ENCODE measurements around the gene SLC22A9. TPM values are rescaled to one million over a fixed set of nuclear protein-coding genes. Genes with fewer than 3 reads are reported as not detected.

Gene SLC22A9
- total RNA-seq, 6 experiments from 2014 or later: not detected

DNA sequence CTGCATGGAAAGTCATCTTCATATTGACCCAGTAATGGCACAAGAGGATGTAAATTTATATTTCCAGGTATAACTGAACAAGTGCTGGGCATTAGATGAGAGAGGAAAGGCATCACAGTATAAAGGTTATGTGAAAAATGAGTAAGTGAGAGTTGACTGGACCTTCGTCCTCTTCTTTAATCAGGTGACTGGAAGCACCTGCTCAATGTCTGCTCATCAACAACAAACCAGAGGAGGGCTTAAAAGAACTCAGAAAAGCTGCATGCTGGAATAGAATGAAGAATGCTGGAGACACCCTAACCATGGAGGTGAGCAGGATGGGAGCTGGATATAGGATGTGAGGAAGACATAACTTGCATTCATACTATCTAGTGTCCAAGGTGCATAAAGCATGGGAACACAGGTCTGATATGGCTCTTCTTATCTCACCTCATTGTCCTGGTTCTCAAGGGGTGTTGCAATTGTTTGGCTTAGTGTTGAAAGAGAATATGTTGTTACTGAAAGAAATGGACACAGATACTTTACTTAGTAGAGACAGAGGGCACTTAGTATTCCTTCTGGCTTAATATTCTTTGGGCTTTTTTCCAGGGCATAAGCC lies 7.3 kb upstream of the SLC22A9 start:
- Mint-ChIP-seq H3K27ac (no peak overlapping the region), H3K9me3 (peaks cover 16% of the 10 kb centered on the region), H3K36me3 (ENCODE audit: low read depth) (no peaks in the 10 kb centered on the region), H3K4me1 (ENCODE audit: low read depth) (no peaks in the 10 kb centered on the region), H3K27me3 (ENCODE audit: insufficient read depth) (no peaks in the 10 kb centered on the region), H3K4me3 (no peak overlapping the region)
- DNase-seq: no peak
- TF ChIP-seq CTCF (IDR thresholded peaks at IDR 0.05): no peak

- no peak for TF ChIP-seq CTCF (IDR thresholded peaks at IDR 0.05)
- Mint-ChIP-seq H3K4me3 (no peak overlapping the region), H3K9me3 (peaks cover 4% of the 10 kb centered on the region; the same call in 1 of the 2 replicates), H3K27me3 (ENCODE audit: insufficient read depth) (peaks cover 2% of the 10 kb centered on the region), H3K27ac (no peak overlapping the region), H3K4me1 (ENCODE audit: low read depth) (no peaks in the 10 kb centered on the region), H3K36me3 (ENCODE audit: low read depth) (no peaks in the 10 kb centered on the region)
- no peak for DNase-seq
Measured at GRCh38 chr11:63369971-63370588, 495 bp downstream of the SLC22A9 start.

GRCh38 chr11:63371396-63371795 lies 1.8 kb downstream of the SLC22A9 start:
- peaks cover 2% of the 10 kb centered on the region for H3K27me3 Mint-ChIP-seq (ENCODE audit: insufficient read depth)
- H3K4me3 Mint-ChIP-seq: no peak overlapping the region
- H3K9me3 Mint-ChIP-seq: peaks cover 4% of the 10 kb centered on the region; the same call in 1 of the 2 replicates
- H3K27ac Mint-ChIP-seq: no peak overlapping the region
- DNase-seq: no peak
- no peaks in the 10 kb centered on the region for H3K4me1 Mint-ChIP-seq (ENCODE audit: low read depth)
- TF ChIP-seq CTCF (IDR thresholded peaks at IDR 0.05): no peak
- H3K36me3 Mint-ChIP-seq (ENCODE audit: low read depth): no peaks in the 10 kb centered on the region

- H3K27me3 Mint-ChIP-seq (ENCODE audit: insufficient read depth): peaks cover 2% of the 10 kb centered on the region
- DNase-seq: no peak
- TF ChIP-seq CTCF (IDR thresholded peaks at IDR 0.05): no peak
Measured at GRCh38 chr11:63375434-63375833, 5.8 kb downstream of the SLC22A9 start.

DNA sequence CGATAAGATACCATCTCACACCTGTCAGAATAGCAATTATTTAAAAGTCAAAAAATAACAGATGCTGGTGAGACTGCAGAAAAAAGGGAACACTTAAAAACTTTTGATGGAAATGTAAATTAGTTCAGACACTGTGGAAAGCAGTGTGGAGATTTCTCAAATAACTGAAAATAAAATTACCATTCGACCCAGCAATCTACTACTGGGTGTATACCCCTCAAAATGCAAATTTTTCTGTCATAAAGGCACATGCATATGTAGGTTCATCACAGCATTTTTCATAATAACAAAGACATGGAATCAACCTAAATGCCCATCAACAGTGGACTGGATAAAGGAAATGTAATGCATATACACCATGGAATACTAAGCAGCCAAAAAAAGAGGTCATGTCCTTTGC lies 10.5 kb downstream of the SLC22A9 start:
- Mint-ChIP-seq H3K27ac (no peak overlapping the region), H3K36me3 (ENCODE audit: low read depth) (no peaks in the 10 kb centered on the region), H3K4me1 (ENCODE audit: low read depth) (no peaks in the 10 kb centered on the region), H3K27me3 (ENCODE audit: insufficient read depth) (no peaks in the 10 kb centered on the region), H3K9me3 (no peaks in the 10 kb centered on the region; the same call in 1 of the 2 replicates), H3K4me3 (no peak overlapping the region)
- TF ChIP-seq CTCF (IDR thresholded peaks at IDR 0.05): no peak
- DNase-seq: no peak

More at GRCh38 chr11:63375434-63375833, 5.8 kb downstream of the SLC22A9 start:
- no peaks in the 10 kb centered on the region for H3K36me3 Mint-ChIP-seq (ENCODE audit: low read depth)
- no peak overlapping the region for H3K27ac Mint-ChIP-seq
- no peaks in the 10 kb centered on the region for H3K9me3 Mint-ChIP-seq
- no peaks in the 10 kb centered on the region for H3K4me1 Mint-ChIP-seq (ENCODE audit: low read depth)
- no peak overlapping the region for H3K4me3 Mint-ChIP-seq

All from HFFc6 (cell line).